22Rv1 (cell line): ENCODE measurements around the gene STKLD1.
"Not testable (repeated sequence)": the region's sequence is repeated elsewhere in the genome, so short reads cannot be mapped to it uniquely, and the experiment has no call there.

Source experiments
- H3K27ac ChIP-seq: fragments of 450-650 bp; 2 replicates; pipeline ENCODE4 v1.5.1; 2017
- CTCF ChIP-seq: fragments of 450-650 bp; IDR thresholded peaks from 2 replicates; pipeline ENCODE4 v1.5.1; 2017; ENCODE audit warnings: mild to moderate bottlenecking
- ZFX ChIP-seq: fragments of 450-650 bp; IDR thresholded peaks from 2 replicates; pipeline ENCODE4 v1.6.1; 2017; ENCODE audit warnings: antibody characterized with exemption, borderline replicate concordance

STKLD1 gene

DNA sequence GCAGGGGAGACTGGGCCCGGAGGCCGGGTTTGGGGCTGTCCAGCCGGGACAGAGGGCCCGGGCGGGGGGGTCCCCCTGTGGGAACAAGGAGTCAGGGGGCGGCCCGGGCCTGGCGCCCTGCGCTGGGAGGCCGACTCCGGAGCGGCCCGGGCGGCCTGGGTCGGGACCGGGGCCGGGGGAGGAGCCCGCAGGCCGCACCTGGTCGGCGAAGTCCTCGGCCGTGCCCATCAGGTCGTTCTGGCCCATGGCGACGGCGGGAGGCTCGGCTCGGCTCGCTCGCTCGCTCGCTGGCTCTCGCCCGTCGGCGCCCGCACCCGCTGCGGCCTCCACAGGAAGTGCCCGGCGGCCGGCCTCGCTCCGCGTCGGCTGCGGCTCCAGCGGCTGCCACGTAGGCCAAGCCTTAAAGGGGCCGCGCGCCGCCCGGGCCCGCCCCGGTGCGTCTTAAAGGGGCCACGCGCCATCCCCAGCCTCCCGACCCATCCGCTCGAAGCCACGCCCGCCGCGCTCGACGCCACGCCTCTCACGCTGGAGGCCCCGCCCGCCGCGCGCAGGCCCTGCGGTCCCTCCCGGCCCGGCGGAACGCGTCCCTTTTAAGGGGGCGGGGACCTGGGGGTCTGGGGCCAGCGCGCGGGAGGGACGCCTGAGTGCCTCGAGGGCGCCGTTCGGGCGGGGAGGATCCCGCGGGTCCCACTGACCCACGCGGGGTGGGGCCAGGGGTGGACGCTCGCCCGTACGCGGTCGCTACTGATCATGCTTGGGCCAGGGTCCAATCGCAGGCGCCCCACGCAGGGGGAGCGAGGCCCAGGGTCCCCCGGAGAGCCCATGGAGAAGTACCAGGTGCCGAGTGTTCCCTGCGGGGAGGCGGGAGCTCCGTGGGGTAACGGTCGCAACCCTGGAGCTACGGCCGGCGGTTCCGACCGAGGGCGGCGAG, at the start of gene STKLD1, which contains the start of gene SURF4:
TSS of gene STKLD1 (plus strand) at position 643 of the 931 bp plus-strand sequence. CDS start at position 751, 108 bp downstream.
TSS of gene SURF4 (minus strand) at position 337 of the 931 bp plus-strand sequence. CDS start at position 246, 91 bp downstream.
- H3K27ac ChIP-seq = peak within 1 kb of the TSS; percentile 80
- TF ChIP-seq CTCF = no peak
- TF ChIP-seq ZFX = no peak

- not testable (repeated sequence) for H3K27ac ChIP-seq
Observed at GRCh38 chr9:133327021-133327420, 49.1 kb upstream of the STKLD1 start.

DNA sequence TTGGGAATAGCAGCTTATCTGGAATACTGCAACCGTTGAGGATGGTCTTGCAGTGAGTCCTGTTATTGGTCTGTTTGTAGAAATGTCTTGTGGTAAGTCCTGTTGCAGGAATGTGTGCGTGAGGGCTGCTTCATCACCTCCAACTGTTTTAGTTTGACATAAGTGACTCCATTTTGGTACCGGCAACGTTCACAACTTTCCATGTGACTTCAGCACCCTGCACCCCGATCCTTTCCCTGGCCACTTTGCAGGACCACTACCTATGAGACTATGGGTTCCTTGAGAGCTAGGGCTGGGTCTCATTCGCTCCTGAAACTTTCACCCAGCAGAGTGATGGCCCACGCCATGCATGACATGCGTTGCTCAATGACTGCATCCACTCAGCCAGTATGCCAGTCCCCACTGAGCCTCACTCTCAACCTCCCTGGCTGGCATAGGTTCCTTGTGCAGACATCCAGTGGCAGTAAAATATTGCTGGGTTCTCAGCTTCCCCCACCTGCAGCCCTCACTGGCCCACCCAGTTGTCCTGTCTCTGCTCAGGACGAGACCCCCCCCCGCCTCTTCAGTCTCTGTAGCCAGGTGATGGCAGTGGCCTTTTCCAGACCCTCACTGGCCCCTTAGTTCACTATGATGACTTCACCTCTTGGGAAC, 48.2 kb upstream of the STKLD1 start:
- H3K27ac ChIP-seq = no peak overlapping the region
- TF ChIP-seq CTCF = no peak
- no peak for TF ChIP-seq ZFX

GRCh38 chr9:133329306-133330156, 46.6 kb upstream of the STKLD1 start:
- peak; percentile 86 for TF ChIP-seq CTCF
- H3K27ac ChIP-seq = not testable (repeated sequence)

DNA sequence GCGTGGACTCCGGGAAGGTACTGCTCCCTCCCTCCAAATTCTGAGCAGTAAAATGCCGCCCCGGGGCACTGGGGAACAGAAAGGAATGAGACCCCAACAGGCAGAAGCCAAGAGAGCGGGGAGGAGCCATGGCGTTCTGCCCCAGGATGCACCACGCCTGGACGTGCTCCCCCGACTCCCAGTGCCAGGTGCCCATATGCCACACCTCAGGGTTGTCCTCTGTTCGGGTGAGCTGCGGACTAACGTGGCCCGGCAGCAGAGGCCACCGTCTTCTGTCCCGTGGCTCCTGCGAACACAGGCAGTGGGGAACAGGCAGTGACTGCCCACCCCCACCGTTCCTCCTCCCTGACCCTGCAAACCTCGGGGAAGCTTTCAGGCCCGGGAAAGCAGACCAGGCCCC, 44.9 kb upstream of the STKLD1 start:
- TF ChIP-seq CTCF = no peak
- no peak for TF ChIP-seq ZFX
- no peak overlapping the region for H3K27ac ChIP-seq

DNA sequence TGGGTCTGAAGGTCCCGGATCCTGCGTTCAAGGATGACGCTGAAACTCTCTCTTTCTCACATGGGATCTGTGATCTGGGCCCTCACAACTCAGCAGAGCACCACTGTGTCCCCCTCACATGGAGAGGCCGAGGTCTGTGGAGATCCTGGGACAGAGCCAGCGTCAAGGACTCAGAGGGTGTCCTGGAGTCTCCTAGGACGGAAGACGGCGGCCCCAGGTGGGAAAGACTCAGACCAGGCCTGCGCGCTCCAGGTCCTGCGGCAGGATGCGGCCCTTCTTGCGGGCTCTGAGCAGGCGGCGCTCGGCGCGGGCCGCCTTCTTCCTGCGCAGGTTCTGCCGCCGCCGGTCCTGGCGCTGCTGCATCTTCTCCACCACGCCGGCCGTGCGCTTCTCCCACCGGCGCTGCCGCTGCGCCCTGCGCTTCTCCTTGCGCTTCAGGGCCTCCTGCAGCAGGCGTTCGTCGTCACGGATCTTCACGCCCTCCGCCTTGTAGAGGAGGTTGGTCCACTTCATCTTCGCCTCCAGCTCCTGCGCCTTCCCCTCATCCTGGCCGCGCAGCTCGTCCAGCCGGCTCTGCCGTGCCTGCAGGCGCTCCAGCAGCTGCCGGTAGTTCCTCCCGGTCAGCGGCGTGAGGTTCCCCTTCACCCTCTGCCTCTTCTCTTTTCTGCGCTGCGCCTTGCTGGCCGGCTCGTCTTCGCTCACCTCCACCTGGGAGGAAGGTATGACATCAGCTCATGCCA, 44.4 kb upstream of the STKLD1 start:
- TF ChIP-seq CTCF (no peak), ZFX (no peak)

DNA sequence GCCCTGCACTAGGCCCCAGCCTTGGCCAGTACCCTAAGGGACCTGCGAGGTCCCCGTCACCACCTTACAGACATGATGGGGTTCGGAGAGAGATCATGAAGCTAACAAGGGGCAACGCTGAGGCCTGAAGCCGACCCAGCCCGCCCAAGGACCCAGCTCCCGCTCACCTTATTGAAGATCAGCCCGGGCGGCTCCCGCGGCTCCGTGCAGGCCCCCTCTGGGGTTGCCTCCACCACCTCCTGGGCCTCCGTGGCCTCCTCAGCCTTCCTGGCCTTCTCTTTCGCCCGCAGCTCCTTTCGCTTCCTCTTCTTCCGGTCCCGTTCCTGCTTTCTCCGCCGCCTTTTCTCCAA, 43.8 kb upstream of the STKLD1 start:
- no peak overlapping the region for H3K27ac ChIP-seq
- TF ChIP-seq CTCF (no peak), ZFX (no peak)

More for the DNA sequence above, 44.4 kb upstream of the STKLD1 start:
- no peak overlapping the region for H3K27ac ChIP-seq
